Stimulated activated CD8-positive, alpha-beta memory T cell treated with anti-CD3 and anti-CD28 coated beads, Interleukin-12 subunit alpha, Interleukin-12 subunit beta, amount 100 ng/mL, for 1 hour (primary cell): Measurements from ENCODE around the gene IFFO2.
A peak's percentile ranks its signal among the peaks of the same experiment; 100 is the strongest.
"Not testable (repeated sequence)": the region's sequence is repeated elsewhere in the genome, so short reads cannot be mapped to it uniquely, and the experiment has no call there.

ENCODE experiments used
- DNase-seq: peaks from one replicate; pipeline ENCODE4 v3.0.0-alpha.2; 2020; ENCODE audit warnings: low read depth

The IFFO2 gene

GRCh38 chr1:18893120-18893519, 63.4 kb downstream of the IFFO2 start:
- no peak for DNase-seq

GRCh38 chr1:18891858-18892257, 64.6 kb downstream of the IFFO2 start:
- not testable (repeated sequence) for DNase-seq

- DNase-seq: no peak
Measured at GRCh38 chr1:18891426-18891780, 65.1 kb downstream of the IFFO2 start.

GRCh38 chr1:18890706-18891425, 65.6 kb downstream of the IFFO2 start:
- DNase-seq: no peak

GRCh38 chr1:18886003-18886335, 70.5 kb downstream of the IFFO2 start:
- DNase-seq: no peak

GRCh38 chr1:18885311-18886002, 71.0 kb downstream of the IFFO2 start:
- no peak for DNase-seq

GRCh38 chr1:18884727-18885126, 71.7 kb downstream of the IFFO2 start:
- DNase-seq: no peak

GRCh38 chr1:18884419-18884717, 72.1 kb downstream of the IFFO2 start:
- no peak for DNase-seq

- DNase-seq: peak; percentile 43
Measured at GRCh38 chr1:18883636-18884418, 72.6 kb downstream of the IFFO2 start.

- DNase-seq: no peak
Measured at GRCh38 chr1:18883079-18883478, 73.4 kb downstream of the IFFO2 start.

- no peak for DNase-seq
Measured at GRCh38 chr1:18882486-18882885, 74.0 kb downstream of the IFFO2 start.

- DNase-seq: no peak
Measured at GRCh38 chr1:18881642-18882431, 74.6 kb downstream of the IFFO2 start.

- no peak for DNase-seq
Measured at GRCh38 chr1:18881164-18881563, 75.3 kb downstream of the IFFO2 start.

- no peak for DNase-seq
Measured at GRCh38 chr1:18880585-18880984, 75.9 kb downstream of the IFFO2 start.

- DNase-seq: no peak
Measured at GRCh38 chr1:18879791-18880309, 76.6 kb downstream of the IFFO2 start.

GRCh38 chr1:18879215-18879790, 77.2 kb downstream of the IFFO2 start:
- no peak for DNase-seq

- DNase-seq: no peak
Measured at GRCh38 chr1:18878538-18879214, 77.8 kb downstream of the IFFO2 start.

- no peak for DNase-seq
Measured at GRCh38 chr1:18877282-18877681, 79.2 kb downstream of the IFFO2 start.

- no peak for DNase-seq
Measured at GRCh38 chr1:18876210-18876609, 80.3 kb downstream of the IFFO2 start.

GRCh38 chr1:18875796-18876128, 80.7 kb downstream of the IFFO2 start:
- no peak for DNase-seq

GRCh38 chr1:18875107-18875795, 81.2 kb downstream of the IFFO2 start:
- DNase-seq: peak; percentile 42
